Measurements from ENCODE around the gene MPZL2.
"Not testable (repeated sequence)": the region's sequence is repeated elsewhere in the genome, so short reads cannot be mapped to it uniquely, and the experiment has no call there.

The MPZL2 gene

DNA sequence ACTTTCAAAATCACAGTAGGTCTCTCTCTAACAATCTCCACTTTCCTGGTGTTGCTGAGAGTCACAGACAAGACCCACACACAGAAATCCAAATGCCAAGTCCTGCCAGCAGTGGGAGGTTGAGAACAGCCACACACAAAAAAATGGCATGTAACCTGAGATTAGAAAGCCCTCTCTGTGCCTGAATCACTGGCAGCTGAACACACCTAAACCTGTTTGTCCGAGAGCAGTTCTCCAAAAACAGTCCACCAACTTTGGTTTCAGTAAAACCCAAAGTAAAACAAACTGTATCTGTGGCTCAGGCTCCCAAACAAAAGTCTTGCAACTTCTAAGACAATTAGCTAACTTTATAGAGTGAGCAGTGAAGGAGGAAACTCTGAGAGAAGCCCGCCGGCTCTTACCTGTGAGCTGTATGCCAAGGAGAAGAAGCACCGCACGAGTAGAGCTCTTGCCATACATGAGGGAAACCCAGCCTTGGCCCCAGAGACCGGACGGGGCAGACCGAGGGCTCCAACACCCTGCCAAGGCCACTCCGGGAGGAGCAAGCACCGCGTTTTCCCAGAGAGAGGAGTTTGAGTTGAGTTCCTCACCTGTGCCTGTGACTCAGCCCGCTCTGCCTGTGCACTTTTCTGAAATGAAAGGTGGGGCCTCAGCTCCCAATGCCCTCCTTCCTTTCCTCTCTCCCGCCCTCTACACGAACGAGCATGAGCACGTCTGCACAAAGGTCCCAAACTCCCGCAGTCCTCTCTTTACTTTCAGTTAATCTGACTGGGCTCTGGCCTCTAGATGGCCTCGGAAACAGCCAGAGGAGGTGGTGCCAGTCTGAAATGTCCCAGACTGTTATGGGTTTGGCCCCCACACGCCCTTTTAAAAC, at the start of gene MPZL2:
Gene MPZL2, minus strand, starts transcription at position 603 of the 874 bp plus-strand sequence. Its CDS starts 144 bp downstream, at position 459.
- no peak for DNase-seq

DNA sequence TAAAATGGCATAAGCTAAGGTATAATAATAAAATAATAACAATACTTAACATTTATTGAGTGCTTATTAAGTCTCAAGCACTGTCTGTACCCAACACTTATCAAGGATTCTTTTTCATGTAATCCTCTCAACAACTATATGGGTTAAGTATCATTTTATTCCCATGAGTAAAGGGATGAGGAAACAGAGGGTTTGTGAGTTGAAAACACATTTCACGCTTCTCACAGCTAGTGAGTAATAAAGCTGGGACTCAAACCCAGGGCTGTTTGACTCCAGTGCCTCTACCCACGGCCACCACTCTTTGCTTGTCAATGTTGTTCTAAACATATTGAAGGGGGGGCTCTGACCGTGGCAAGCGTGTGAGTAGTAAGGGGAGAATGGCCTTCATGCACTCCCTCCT, 49.1 kb upstream of the MPZL2 start:
- no peak for DNase-seq

DNA sequence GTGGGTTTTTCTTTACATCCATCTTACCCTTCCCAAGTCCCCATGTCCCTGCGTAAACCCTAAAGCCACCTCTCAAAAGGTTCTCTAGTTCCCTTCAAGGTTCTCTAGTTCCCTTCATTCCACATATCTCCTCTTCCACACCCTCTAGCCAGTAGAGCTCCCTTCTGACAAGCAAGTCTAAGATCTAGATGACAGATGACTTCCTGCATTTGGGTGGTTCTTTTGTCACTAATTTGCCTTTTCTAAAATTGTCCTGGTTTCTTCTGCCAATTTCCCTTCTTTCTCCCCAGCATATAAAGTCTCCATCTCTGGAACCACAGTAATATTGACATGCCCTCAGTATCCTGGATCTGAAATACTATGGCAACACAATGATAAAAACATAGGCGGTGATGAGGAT, 48.2 kb upstream of the MPZL2 start:
- no peak for DNase-seq

DNA sequence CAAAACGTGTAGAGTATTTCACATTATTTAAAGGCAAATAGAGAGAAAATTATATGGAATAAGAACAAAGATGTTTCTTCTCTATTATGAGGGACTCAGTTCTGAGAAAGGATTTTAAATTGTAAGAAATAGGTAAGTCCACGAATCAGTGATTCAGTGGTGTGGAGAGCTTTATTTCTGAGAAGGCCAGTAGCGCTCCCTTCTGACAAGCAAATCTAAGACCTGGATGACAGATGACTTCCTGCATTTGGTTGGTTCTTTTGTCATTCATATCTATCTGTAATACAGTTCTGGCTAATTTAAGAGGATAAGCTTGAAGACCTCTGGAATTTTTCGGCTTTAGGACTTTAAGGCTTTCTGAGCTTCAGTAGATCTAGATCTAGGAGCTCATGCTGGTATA, 47.4 kb upstream of the MPZL2 start:
- peak in 1 of 2 donors; percentile 37 for DNase-seq

DNA sequence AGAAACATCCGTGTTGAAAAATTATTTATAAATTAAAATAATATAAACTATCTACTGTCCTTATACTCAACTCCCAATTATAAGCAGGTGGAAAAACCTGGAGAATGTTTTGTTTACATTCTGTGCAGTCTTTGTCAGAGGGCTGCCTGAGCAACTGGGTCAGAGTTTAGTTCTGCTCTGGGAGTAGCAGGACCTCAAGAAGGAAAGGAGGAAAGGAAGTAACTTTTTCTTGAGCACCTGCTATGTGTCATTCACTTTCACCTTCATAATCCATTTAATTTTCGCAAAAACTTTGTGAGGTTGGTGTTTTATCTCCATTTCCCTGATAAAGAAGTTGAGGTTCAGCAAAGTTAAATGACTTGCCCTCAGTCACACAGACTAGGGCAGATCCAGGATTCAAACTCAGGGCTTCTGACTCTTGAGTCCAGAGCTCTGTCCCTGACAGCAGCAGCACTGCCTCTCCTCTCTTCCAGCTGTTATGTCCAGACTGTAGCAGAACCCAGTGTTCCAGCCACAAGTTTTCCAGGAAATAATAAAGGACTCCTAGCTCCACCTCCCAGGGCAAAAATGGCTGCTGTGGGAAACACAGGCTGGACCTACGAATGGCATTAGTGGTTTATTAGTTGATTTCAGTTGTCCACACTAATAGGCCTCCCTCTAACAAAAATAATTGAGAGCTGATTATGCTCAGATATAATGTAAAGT, 46.8 kb upstream of the MPZL2 start:
- DNase-seq: no peak

DNA sequence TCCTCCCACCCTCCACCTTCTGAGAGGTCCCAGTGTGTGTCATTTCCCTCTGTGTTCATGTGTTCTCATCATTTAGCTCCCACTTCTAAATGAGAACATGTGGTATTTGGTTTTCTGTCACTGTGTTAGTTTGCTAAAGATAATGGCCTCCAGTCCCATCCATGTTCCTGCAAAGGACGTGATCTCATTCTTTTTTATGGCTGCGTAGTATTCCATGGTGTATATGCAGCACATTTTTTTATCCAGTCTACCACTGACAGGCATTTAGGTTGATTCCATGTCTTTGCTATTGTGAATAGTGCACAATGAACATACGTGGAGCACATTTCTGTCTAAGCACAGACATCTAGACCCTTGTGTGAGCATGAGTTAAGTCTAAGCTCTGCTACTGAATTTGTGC, 46.2 kb upstream of the MPZL2 start:
- no peak for DNase-seq

DNA sequence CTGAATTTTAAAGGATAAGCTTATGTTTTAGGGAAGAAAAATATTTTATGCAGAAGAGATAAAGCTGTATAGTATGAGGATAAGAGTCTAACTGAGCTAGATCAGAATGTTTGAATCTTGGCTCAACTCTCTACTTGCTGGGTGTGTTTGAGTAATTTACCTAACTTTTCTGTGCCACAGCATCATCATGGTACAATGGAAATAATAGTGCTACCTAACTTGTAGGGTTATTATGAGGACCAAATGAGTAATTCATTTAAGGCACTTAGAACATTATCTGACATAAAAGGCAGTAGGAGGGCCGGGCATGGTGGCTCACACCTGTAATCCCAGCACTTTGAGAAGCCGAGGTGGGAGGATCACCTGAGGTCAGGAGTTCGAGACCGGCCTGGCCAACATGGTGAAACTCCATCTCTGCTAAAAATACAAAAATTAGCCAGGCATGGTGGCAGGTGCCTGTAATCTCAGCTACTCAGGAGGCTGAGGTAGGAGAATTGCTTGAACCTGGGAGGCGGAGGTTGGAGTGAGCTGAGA, 45.0 kb upstream of the MPZL2 start:
- DNase-seq: not testable (repeated sequence)

DNA sequence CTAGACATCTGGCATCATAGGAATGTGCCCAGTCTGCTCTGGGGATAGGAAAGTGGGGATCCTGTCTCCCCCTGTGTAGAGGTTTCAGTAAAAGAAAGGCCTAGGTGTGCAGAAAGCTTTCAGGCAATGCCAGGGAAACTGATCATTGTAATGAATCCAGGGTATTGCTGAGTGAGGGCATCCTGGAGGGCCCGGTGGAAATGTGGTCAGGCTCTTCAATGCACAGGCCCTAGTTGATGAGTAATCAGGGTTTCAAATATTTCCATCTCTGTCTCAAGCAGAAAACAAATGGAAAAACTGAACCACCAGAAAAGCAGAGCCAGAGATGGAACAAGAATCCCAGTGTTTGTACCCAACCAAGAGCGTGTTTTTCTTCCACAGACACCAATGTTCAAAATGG, 42.5 kb upstream of the MPZL2 start:
- DNase-seq: no peak

DNA sequence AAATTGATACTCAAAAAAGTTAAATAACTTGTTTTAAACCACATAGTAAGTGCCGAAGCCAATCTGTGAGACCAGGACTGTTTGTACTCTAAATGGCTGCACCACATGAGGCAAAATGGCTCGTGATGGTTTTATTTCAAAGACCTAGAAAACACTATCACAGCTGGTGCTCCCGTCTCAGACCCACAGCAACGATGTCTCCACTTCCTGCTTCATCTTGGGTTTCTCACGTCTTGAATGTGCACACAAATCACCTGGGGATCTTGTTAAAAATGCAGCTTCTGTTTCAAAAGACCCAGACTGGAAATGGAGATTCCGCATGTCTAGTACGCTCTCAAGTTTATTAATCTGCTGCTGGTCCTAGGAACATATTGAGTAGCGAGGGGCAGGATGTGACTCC, 41.6 kb upstream of the MPZL2 start:
- peak; percentile 52 to 74 for DNase-seq

DNA sequence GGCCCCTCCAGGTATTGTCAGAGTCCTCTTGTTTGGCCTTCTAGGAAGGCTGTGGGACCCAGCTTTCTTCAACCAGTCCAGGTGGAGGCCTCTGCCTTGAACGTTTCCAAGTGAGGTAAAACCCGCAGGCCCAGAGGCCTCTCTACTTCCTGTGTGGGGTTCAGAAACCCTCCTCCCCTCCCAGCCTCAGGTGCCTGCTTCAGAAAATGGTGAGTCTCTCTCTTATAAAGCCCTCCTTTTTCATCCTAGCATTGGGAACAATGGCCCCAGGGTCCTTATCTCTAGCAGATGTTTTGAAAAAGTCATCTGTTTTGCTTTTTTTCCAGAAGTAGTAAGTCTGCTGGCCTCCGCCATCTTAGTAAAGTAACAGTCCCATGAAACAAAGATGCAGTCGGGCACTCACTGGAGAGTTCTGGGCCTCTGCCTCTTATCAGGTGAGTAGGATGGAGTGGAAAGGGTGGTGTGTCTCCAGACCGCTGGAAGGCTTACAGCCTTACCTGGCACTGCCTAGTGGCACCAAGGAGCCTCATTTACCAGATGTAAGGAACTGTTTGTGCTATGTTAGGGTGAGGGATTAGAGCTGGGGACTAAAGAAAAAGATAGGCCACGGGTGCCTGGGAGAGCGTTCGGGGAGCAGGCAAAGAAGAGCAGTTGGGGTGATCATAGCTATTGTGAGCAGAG, 40.6 kb upstream of the MPZL2 start, which contains the start of gene CD3E:
Gene CD3E, plus strand, starts transcription at position 163 of the 681 bp plus-strand sequence. Its CDS starts 223 bp downstream, at position 386.
- DNase-seq: peak; percentile 64 to 77

DNA sequence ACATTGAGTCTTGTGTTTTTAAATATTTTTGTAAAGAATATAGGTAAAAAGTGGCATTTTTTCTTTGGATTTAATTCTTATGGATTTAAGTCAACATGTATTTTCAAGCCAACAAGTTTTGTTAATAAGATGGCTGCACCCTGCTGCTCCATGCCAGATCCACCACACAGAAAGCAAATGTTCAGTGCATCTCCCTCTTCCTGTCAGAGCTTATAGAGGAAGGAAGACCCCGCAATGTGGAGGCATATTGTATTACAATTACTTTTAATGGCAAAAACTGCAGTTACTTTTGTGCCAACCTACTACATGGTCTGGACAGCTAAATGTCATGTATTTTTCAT, 40.1 kb upstream of the MPZL2 start:
- no peak for DNase-seq

DNA sequence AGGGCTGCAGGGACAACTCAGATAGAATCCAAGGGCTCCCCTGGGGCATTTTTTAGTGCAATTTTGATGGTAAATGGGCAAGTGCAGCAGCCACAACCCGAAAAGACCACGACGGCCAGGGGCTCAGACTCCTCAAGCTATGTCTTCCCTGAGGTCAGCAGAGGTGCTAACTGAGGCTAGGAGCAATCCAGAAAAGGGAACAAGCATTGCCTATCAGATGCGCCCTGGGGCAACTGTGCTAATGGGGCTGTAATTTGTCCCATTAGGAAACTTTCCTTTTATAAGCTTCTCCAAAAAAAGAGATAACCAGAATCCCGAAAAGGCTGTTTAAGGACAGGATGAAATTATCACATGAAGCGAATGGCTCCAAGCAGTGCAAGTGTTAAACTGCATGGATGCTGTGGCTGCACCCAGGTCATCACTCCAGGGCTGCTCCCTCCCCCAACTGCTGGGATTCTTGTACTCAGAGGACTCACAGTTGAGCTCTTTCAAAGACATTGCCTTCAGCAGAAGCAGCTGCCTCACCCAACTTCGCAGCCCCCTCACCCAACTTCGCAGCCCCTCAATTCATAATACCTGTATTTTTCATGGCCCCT, 37.6 kb upstream of the MPZL2 start:
- no peak for DNase-seq

DNA sequence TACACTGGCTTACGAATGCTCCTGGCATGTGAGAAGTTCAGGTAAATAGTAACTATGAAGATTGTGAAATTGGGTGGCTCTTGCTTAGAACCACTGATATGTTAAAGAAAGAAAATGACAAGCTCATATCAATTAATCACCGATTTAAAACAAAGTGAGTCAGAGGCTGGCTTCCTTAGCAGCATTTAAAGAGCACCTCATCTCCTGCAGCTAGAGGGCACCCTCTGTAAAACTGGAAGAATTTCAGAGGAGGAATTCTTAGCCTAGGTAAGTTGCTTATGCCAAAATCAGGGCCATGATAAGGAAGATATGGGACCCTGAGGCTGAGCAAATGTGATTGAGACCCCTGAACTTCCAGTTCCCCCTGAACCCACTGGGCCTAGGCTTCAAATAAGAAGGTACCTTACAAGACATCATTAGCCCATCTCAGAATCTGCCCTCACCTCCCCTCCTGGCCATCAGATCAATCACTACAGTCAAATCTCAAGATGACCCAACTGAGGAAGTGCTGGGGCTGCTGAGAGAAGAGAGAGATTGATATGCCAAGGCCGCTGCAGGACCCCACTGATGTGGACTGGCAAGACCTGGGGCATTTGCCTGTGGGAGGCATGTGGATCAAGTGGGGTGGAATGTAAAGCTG, 31.8 kb upstream of the MPZL2 start:
- peak; percentile 53 to 73 for DNase-seq

DNA sequence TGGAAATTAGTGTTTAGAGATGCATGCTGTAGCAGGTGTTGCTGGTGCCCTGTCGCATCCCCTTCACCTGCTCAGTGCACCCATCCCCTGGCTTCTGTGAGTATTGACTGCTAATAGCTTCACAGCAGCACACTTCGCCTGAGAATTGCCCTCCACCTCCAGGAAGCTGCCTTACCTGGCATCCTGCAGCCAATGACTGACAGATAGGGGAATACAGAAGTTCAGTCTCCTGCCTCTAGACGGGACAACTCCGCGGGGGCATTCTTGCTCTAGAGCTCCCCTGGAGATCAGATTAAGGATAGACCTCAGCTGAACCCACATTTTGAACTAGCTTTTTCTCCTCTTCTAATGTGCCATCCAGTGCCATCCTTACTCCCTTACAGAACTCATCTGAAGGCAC, 31.1 kb upstream of the MPZL2 start:
- DNase-seq: no peak

DNA sequence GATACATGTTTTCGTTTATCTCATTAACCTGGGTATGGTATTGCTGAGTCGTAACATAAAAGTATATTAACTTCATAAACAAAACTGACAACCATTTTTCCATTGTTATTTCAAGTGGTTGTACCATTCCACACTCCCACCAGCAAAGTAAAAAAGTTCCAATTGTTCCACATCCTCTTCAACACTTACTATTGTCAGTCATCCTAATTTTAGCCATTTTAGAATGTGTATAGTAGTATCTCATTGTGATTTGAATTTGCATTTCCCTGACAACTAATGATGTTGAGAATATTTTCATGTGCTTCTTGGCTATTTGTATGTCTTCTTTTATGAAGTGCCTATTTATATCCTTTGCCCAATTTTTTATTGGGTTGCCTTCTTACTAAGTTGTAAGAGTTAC, 30.0 kb upstream of the MPZL2 start:
- no peak for DNase-seq

DNA sequence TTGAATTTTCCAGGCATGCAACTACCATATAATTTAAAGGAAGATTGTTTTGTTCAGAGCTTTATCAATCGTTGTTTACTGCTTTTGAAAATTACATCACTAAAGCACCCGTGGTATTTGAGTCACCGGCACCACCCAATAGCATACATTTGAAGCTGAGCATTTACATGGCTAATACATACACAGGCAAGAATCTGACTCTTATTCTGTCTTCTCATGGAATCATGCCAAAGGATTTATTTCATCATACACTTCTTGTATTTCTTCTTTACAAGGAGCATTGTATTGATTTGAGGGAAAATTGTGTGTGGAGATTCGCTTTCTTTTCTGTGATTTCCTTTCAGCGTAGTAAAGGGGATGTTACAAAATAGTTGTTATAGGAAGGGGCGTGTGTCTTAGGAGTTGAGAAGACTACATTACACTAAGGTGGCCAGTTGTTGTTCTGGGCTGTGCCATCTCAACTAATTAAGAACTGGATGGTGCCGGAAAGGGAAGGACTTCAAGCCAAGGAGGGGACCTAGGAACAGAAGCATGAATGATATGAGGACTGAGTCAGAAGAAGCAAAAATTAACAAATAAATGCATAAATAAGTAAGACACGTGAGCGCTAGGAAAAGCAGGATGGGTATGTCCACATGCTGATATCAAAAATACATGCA, 27.5 kb upstream of the MPZL2 start:
- no peak for DNase-seq

DNA sequence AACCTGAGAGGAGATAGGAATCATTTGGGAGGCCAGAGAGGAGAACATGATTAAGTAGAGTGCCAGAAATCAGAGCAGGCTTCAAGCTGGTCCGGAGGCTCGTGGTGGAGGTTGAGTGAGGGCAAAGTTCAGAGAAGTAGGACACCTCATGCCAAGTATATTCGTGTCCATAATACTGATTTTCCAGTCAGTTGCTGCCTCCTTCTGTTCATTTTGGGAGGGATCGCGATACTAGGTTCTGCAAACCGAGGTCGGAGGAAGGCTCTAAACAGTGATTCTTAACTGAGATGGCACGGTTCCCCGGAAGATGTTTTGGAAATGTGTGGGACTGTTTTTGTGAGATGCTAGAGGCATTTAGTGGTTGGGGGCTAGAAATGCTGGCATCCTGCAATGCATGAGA, 26.8 kb upstream of the MPZL2 start:
- peak; percentile 58 to 73 for DNase-seq

DNA sequence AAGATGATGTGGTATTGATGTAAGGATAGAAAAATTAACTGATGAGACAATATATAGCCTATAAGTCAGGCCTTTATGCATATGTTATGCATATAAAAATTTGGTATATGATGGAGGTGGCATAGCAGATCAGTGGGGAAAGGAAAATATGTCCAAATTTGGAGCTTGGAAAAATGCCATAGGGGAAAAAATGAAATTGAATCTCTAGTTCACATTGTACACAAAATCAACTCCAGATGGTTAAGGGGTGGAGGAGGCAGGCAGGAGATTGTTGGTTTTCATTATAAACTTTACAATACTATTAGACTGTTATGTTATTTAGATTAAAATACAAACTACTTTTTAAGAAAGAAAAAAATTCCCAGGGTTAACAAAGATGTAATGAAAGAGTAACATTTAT, 25.3 kb upstream of the MPZL2 start:
- DNase-seq: no peak

DNA sequence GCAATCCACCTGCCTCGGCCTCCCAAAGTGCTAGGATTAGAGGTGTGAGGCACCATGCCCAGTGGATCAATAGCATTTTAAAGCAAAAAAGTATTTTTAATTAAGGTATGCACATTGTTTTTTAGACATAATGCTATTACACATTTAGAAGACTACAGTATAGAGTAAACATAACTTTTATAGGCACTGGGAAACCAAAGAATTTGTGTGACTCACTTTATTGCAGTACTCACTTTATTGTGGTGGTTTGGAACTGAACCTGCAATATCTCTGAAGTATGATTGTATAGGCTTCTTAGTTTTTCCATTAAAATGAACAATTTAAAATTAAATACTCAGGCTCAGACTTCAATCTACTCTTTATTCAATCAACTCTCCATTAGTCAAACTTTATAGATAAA, 22.9 kb upstream of the MPZL2 start:
- DNase-seq: no peak

DNA sequence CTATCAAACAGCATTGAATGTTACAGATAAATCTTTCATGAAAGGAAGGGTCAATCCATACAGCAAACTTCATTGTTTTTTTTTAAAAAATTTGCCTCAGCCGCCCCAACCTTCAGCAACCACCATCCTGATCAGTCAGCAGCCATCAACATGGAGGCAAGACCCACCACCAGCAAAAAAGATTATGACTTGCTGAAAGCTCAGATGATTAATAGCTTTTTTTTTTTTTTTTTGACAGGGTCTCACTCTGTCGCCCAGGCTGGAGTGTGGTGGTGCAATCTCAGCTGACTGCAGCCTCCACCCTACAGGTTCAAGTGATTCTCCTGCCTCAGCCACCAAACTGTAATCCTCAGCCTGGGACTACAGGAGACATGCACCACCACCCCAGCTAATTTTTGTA, 22.4 kb upstream of the MPZL2 start:
- DNase-seq: no peak

DNA sequence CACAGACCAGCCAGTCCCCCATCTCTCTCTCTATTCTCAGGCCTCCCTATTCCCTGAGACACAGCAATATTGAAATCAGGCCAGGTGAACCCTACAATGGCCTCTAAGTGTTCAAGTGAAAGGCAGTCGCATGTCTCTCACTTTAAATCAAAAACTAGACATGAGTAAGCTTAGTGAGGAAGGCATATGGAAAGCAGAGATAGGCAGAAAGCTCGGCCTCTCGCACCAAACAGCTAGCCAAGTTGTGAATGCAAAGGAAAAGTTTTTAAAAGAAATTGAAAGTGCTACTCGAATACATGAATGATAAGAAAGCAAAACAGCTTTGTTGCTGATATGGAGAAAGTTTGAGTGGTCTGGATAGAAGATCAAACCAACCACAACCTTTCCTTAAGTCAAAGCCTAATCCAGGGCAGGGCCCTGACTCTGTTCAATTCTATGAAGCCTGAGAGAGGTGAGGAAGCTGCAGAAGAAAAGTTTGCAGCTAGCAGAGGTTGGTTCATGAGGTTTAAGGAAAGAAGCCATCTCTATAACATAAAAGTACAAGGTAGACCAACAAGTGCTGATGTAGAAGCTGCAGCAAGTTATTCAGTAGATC, 19.8 kb upstream of the MPZL2 start:
- DNase-seq: no peak

All from CD4-positive, alpha-beta T cell treated with Interleukin-4 for 1 hour (primary cell).